Measurements from ENCODE around the gene CACNA1E. TPM values are rescaled to one million over a fixed set of nuclear protein-coding genes. Genes with fewer than 3 reads are reported as not detected.
A peak's percentile ranks its signal among the peaks of the same experiment; 100 is the strongest.

CACNA1E gene
- polyA plus RNA-seq, 6 donors from 2014 or later = not detected

DNA sequence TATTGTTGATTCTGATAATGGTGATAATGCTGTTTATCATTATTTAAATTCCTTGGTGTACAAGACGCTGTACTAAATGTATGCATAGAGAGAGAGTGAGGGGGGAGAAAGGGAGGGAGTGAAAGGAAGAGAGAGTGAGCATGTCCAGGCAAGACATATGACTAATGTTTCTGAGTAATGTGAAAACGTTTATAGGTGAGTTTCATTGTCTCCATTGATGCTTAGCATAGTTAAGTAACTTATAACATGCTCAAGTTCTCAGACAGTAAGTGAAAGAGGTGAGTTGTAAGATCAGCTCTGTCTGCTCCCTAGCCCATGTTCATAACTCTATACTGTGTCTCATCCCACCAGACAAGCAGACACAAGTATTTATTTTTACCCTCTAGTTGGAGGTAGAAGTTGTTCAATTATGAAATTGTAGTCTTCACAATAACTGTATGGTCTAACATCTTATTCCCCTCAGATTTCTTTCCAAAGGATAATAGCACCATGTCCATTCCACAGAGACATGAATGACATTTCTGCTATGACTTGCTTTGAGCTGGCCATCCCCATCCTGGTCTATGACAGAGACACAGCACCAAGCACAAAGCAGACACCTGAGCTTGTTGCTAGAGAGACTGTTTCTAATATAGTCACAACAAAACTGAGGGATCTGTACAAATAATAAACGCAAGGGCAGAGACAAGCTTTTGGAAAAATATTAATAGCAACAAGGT lies 285.1 kb downstream of the CACNA1E start:
- peaks cover 0 to 5% (median 0%) of the 10 kb centered on the region in 7 donors for H3K9me3 Mint-ChIP-seq
- DNase-seq = no peak
- no peaks in the 10 kb centered on the region for H3K36me3 Mint-ChIP-seq
- peaks cover 6 to 22% (median 7%) of the 10 kb centered on the region in 3 donors for H3K27me3 Mint-ChIP-seq
- no peak for ATAC-seq (ENCODE audit: low read depth in 2 of 2)
- no peaks in the 10 kb centered on the region for H3K4me1 Mint-ChIP-seq
- H3K27ac Mint-ChIP-seq = no peak overlapping the region
- H3K4me3 Mint-ChIP-seq = no peak overlapping the region

DNA sequence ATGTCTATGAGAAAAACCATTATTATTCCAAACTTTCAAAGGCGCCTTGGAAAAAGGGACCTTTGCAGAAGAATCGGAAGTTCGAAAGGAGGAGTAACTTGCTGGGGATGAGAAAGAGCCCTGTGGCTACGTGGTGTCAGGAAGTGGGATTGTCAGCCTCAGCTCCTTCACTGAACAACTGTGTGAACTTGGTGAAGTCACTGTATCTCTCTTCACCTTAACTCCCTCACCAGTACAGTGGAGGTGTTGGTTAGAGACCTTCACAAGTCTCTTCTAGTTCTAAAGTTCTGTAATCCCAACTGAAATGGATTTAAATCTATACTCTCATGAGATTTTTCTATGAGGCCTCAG lies 285.6 kb downstream of the CACNA1E start:
- peaks cover 6 to 22% (median 7%) of the 10 kb centered on the region in 3 donors for H3K27me3 Mint-ChIP-seq
- H3K4me1 Mint-ChIP-seq = no peaks in the 10 kb centered on the region
- no peaks in the 10 kb centered on the region for H3K36me3 Mint-ChIP-seq
- peaks cover 0 to 5% (median 0%) of the 10 kb centered on the region in 7 donors for H3K9me3 Mint-ChIP-seq
- ATAC-seq (ENCODE audit: low read depth in 2 of 2) = no peak
- no peak for DNase-seq
- H3K4me3 Mint-ChIP-seq = no peak overlapping the region
- H3K27ac Mint-ChIP-seq = no peak overlapping the region

DNA sequence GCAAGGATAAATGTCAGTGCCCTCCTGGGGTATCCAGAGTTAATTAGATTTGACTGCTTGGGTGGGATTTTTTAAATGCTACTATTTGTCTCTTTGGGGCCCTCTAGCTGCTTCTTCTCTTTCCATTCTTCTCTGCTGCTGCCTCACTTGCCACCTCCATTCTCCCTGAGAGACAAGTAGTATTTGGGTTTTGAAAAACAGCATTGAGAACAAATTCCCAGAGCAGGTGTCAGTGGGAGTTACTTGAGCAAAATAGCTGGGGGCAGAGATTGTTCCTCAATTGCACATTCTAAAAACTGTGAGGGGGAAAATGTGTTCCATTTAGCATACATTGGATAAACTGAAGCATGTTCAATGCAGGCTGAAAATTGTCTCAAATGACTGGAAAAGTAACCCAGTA lies 286.5 kb downstream of the CACNA1E start:
- ATAC-seq (ENCODE audit: low read depth in 2 of 2) = no peak
- Mint-ChIP-seq H3K9me3 (peaks cover 0 to 5% (median 0%) of the 10 kb centered on the region in 7 donors), H3K27ac (no peak overlapping the region), H3K4me1 (no peaks in the 10 kb centered on the region), H3K4me3 (no peak overlapping the region), H3K27me3 (peaks cover 6 to 20% (median 7%) of the 10 kb centered on the region in 3 donors), H3K36me3 (no peaks in the 10 kb centered on the region)
- DNase-seq = no peak

DNA sequence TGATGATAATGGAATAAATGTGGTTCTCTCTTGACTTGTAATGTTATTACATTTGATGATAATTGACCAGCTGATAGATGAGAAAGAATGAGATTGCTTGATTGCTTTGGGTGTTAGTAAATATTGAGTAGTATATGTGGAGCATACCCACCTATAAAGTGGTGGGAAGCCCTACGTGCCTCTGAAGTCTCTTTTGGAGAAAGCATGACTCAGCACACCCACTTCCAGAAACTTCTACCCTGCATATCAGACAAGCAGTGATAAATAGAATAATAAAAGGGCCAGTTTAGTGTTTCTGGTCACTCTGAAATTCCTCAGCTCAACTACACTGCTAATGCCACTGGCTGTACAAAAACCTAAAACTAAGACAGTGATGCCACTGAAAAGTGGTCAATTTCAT lies 289.4 kb downstream of the CACNA1E start:
- H3K27ac Mint-ChIP-seq = no peak overlapping the region
- peaks cover 0 to 10% (median 7%) of the 10 kb centered on the region in 3 donors for H3K27me3 Mint-ChIP-seq
- H3K9me3 Mint-ChIP-seq = peaks cover 0 to 5% (median 0%) of the 10 kb centered on the region in 7 donors
- H3K4me3 Mint-ChIP-seq = no peak overlapping the region
- no peaks in the 10 kb centered on the region for H3K36me3 Mint-ChIP-seq
- DNase-seq (no peak), ATAC-seq (ENCODE audit: low read depth in 2 of 2) (no peak)
- no peaks in the 10 kb centered on the region for H3K4me1 Mint-ChIP-seq

DNA sequence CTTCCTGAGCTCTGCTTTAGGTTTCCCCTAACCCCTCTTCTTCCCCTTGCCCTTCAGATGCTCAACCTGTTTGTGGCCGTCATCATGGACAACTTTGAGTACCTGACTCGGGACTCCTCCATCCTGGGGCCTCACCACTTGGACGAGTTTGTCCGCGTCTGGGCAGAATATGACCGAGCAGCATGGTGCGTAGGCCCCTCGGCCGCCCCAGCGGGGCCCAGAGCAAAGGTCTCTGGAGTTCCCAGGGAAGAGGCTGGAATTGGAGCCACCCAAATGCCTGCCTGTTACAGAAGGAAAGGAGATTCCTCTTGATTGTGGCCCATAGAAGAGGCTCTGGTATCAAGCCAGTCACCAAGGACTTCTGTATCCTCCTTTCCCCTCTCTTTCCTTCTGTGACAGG lies 292.7 kb downstream of the CACNA1E start:
- no peak for ATAC-seq (ENCODE audit: low read depth in 2 of 2)
- Mint-ChIP-seq H3K36me3 (no peaks in the 10 kb centered on the region), H3K4me1 (no peaks in the 10 kb centered on the region), H3K9me3 (peaks cover 0 to 5% (median 0%) of the 10 kb centered on the region in 7 donors), H3K4me3 (peak overlapping the region in 1 of 8 donors; percentile 77), H3K27me3 (peaks cover 0 to 10% (median 0%) of the 10 kb centered on the region in 3 donors), H3K27ac (no peak overlapping the region)
- no peak for DNase-seq

DNA sequence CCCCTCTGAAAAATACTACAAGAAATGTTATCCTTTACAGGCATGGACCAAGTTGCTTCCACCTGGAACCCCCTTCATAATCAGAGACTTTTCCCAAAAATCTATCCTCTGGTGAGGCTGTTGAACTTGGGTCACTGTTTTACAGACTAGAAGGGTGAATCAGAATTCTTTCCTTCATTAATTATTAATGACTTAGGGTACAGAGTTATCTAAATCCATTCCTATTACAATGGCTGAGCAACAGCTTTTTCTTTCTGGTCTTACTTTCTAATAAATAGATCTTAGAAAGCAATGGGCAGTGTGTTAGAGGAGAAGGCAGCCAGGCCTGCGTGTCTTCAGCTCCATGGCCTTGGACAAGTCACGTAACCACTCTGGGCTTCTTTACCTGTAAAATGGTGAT lies 294.0 kb downstream of the CACNA1E start:
- H3K36me3 Mint-ChIP-seq = no peaks in the 10 kb centered on the region
- H3K27me3 Mint-ChIP-seq = peaks cover 0 to 11% (median 4%) of the 10 kb centered on the region in 3 donors
- no peaks in the 10 kb centered on the region for H3K4me1 Mint-ChIP-seq
- no peak overlapping the region for H3K27ac Mint-ChIP-seq
- no peak for ATAC-seq (ENCODE audit: low read depth in 2 of 2)
- H3K9me3 Mint-ChIP-seq = peaks cover 0 to 4% (median 0%) of the 10 kb centered on the region in 7 donors
- H3K4me3 Mint-ChIP-seq = no peak overlapping the region
- DNase-seq = no peak

DNA sequence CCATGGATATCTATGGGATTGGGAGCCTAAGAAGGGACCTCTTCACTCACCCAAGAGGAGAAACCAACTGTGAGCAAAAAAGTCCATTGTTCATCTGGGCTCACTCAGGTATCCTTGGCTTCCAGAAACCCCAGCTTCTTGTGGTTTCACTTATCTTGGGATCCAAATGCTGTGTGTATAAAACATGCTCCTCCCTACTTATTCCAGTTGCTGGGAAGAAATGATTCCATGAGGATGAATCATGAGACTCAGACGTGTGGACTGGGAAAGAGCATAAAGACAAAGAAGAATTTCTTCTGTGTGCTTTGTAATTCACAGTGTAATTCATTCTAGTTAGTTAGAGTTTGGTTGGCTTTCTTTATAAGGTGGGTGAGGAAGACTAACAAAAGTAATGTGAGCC lies 294.5 kb downstream of the CACNA1E start:
- no peak overlapping the region for H3K4me3 Mint-ChIP-seq
- no peak overlapping the region for H3K27ac Mint-ChIP-seq
- H3K27me3 Mint-ChIP-seq = peaks cover 0 to 10% (median 4%) of the 10 kb centered on the region in 3 donors
- DNase-seq (no peak), ATAC-seq (ENCODE audit: low read depth in 2 of 2) (no peak)
- H3K4me1 Mint-ChIP-seq = no peaks in the 10 kb centered on the region
- no peaks in the 10 kb centered on the region for H3K36me3 Mint-ChIP-seq
- H3K9me3 Mint-ChIP-seq = peaks cover 0 to 4% (median 0%) of the 10 kb centered on the region in 7 donors

DNA sequence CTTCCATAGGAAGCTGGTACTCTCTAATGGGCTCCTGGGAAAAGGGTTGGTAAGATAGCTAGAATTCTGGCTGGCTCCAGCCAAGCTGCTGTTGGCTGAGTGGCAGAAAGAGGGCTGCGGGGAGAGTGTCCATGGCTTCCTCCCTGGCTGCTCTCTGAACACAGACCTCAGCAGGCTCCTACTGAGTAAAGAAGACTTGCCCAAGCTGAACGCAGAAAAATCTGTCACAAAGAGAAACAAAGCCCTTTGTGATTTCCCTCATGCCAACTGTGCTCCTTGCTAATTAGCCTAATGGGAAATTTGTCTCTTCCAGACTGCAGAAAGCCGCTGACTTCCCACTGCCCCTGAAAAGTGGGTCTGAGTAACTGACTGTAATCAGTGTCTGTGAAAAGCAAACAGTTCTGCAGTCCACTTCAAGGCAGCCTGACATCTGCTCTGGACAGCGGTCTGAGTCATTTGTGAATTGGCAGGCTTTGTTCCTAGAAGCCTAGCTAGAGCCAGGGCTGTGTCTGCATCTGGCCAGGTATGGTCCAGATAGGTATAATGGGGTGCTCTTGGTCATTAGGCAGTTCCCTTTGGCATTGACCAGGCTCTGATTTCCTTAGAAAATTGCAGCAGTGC lies 295.4 kb downstream of the CACNA1E start:
- Mint-ChIP-seq H3K27ac (no peak overlapping the region), H3K4me3 (no peak overlapping the region), H3K36me3 (no peaks in the 10 kb centered on the region), H3K27me3 (peaks cover 0 to 10% (median 4%) of the 10 kb centered on the region in 3 donors), H3K9me3 (peaks cover 0 to 4% (median 0%) of the 10 kb centered on the region in 7 donors), H3K4me1 (no peaks in the 10 kb centered on the region)
- DNase-seq = no peak
- no peak for ATAC-seq (ENCODE audit: low read depth in 2 of 2)

DNA sequence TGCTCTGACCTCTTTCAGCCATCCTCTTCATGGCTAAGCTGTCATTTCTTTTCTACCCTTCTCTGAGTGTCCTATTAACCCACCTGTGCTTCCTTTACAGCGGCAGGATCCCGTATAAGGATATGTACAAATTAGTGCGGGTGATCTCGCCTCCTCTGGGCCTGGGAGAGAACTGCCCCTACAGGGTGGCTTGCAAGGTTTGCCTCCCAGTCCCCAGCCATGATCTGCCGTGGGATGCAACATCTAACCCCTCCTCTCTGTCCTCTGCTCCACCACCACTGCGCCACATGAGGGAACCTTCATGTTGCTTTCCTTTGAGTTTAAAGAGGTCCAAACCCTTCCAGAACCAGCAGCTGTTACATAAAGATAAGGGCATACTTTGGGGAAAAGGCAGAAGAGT lies 296.0 kb downstream of the CACNA1E start:
- Mint-ChIP-seq H3K27me3 (peaks cover 0 to 10% (median 4%) of the 10 kb centered on the region in 3 donors), H3K27ac (peak overlapping the region in 1 of 6 donors; percentile 40), H3K36me3 (no peaks in the 10 kb centered on the region), H3K4me3 (no peak overlapping the region), H3K9me3 (peaks cover 0 to 4% (median 0%) of the 10 kb centered on the region in 7 donors), H3K4me1 (no peaks in the 10 kb centered on the region)
- ATAC-seq (ENCODE audit: low read depth in 2 of 2) (no peak), DNase-seq (no peak)

DNA sequence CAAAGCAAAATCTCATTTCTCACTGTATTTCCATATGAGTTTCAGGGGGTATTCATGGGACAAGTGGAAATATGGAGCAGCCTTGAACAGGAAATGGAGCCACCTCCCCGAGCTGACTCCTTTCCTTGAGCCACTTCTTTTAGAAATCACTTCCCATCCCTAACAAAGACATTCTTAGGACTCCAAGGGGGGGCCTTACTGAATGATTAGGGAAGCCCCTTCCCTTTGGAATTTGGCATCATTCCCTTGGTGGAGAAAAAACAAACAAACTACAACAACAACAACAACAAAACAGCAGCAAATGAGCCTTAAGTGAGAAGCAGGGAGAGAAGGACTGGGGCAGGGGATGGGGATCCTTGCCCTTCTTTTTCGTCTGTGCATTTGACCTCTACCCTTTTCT lies 299.9 kb downstream of the CACNA1E start:
- Mint-ChIP-seq H3K27me3 (peaks cover 0 to 15% (median 4%) of the 10 kb centered on the region in 3 donors), H3K9me3 (peaks cover 0 to 13% (median 2%) of the 10 kb centered on the region in 7 donors), H3K4me1 (no peaks in the 10 kb centered on the region), H3K4me3 (no peak overlapping the region), H3K36me3 (no peaks in the 10 kb centered on the region), H3K27ac (no peak overlapping the region)
- ATAC-seq (ENCODE audit: low read depth in 2 of 2) (no peak), DNase-seq (no peak)

DNA sequence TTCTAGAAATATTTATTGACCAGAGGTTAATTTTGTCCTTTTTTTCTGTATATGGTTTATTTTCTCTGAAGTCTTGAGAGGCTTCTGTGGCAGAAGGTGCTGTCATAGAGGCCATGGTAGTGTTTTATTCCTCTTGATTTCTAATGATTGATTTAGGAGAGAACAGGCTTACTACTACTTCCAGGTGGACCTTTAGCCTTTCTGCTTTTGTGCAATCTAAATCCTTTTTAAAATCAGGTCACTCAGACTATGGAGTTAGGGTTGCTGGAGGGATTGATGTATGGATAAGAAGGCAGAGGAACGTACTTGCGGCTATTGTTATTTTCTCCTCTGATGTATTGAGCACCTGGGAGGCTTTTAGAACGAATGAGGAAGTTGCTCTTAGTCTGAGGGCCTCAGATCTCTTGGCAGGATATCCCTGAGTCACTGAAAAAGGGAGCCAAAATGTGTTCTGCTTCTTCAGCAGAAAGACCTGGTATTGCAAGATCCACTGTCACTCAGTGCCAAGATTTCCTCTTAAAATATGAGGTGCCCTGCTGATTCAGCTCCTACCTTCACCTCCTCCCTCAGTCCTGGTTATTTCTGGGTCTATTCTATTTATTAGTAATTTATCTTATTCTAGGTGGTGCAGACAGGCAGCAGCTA lies 300.8 kb downstream of the CACNA1E start:
- H3K4me3 Mint-ChIP-seq = no peak overlapping the region
- no peak overlapping the region for H3K27ac Mint-ChIP-seq
- no peaks in the 10 kb centered on the region for H3K4me1 Mint-ChIP-seq
- ATAC-seq (ENCODE audit: low read depth in 2 of 2) (no peak), DNase-seq (no peak)
- peaks cover 0 to 13% (median 2%) of the 10 kb centered on the region in 7 donors for H3K9me3 Mint-ChIP-seq
- peaks cover 0 to 15% (median 4%) of the 10 kb centered on the region in 3 donors for H3K27me3 Mint-ChIP-seq
- H3K36me3 Mint-ChIP-seq = no peaks in the 10 kb centered on the region

DNA sequence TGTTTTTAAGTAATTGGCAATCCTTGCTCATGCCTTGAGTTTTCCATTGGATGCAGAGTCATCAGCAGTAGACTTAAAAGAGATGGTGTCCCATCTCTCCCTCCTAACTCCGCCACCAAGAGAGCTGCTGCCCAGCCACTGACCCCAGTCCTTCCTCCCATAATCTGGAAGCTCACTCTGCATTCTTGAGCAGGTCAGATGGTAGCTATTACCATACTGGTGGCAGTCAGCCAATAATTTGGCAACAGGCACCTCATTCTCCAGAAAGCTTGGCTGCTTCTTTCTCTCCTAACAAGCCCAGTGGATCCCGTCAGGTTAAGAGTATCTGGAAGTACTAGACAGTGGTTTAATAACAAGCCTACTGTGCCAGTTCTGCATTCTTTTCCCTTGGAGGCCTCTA lies 306.1 kb downstream of the CACNA1E start:
- Mint-ChIP-seq H3K27ac (no peak overlapping the region), H3K27me3 (peaks cover 0 to 5% (median 0%) of the 10 kb centered on the region in 3 donors), H3K36me3 (no peaks in the 10 kb centered on the region), H3K4me3 (no peak overlapping the region), H3K9me3 (peaks cover 0 to 10% (median 2%) of the 10 kb centered on the region in 7 donors), H3K4me1 (no peaks in the 10 kb centered on the region)
- ATAC-seq (ENCODE audit: low read depth in 2 of 2) (no peak), DNase-seq (no peak)

DNA sequence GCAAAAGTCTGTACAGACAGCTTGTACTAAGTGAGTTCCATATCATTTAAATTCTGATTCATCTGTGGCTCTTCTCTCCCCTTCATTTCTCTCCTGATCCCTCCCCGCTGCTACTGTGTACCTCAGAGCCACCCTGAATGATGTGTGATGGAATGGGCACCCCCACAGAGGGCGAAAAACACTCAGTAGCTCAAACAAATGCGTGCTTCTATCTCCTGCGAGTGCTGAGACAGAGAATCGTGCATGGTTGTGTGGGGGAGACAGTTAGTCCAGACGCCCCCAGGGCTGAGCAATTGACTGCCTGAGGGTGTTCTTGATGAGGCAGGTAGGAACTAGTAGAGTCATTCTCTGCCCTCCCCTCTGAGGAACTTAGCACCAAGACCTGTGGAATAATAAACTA lies 308.4 kb downstream of the CACNA1E start:
- Mint-ChIP-seq H3K27me3 (peaks cover 0 to 5% (median 4%) of the 10 kb centered on the region in 3 donors), H3K36me3 (no peaks in the 10 kb centered on the region), H3K4me1 (no peaks in the 10 kb centered on the region), H3K4me3 (no peak overlapping the region), H3K9me3 (peaks cover 0 to 10% (median 7%) of the 10 kb centered on the region in 7 donors), H3K27ac (no peak overlapping the region)
- no peak for ATAC-seq (ENCODE audit: low read depth in 2 of 2)
- DNase-seq = no peak

DNA sequence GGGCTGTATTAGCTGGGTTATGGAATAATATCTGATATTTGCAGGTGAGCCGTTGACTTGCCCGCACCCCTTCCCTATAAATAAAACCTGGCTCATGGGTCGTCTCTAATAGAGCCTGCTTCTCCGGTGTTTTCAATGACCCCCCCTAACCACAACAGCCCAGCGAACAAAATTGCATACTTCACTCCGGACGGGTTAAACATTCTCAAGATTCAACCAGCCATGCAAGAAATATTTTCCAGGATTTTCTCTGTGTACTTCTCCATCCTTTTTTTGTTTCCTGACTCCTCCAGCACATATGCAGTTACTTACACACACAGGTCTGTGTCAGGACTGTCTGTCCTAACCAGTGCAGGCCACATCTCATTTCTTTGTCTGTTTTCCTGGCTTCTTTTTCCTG lies 310.5 kb downstream of the CACNA1E start:
- H3K9me3 Mint-ChIP-seq = peaks cover 0 to 8% (median 5%) of the 10 kb centered on the region in 7 donors
- H3K36me3 Mint-ChIP-seq = no peaks in the 10 kb centered on the region
- ATAC-seq (ENCODE audit: low read depth in 2 of 2) = no peak
- no peak overlapping the region for H3K4me3 Mint-ChIP-seq
- no peak for DNase-seq
- no peaks in the 10 kb centered on the region for H3K4me1 Mint-ChIP-seq
- H3K27ac Mint-ChIP-seq = no peak overlapping the region
- peaks cover 4 to 11% (median 6%) of the 10 kb centered on the region in 3 donors for H3K27me3 Mint-ChIP-seq

Data from naive B cell (primary cell).